GM12878 (cell line): ENCODE measurements around the gene TRAP1. TPM values are rescaled to one million over a fixed set of nuclear protein-coding genes. Genes with fewer than 3 reads are reported as not detected.

Experiments
- ATAC-seq: fragments of 200-7000 bp; cut with Tn5 transposase; 3 replicates; pipeline ENCODE4 v1.9.1; 2020; ENCODE audit warnings: mild to moderate bottlenecking, moderate library complexity
- BruUV-seq: library from RNA; stranded (reverse); fragments of 400-500 nt; replicated peaks from 2 replicates; lab custom pipeline; 2021; lab: Mats Ljungman, UMichigan
- CTCF ChIA-PET: fragments of 300-600 bp; sonication (Branson Sonifier 250); formaldehyde crosslinking; extraction: SDS; loops from one replicate; lab custom pipeline; 2021; ENCODE audit warnings: inconsistent platforms; lab: Yijun Ruan, JAX
- POLR2A ChIA-PET: fragments of 350-600 bp; formaldehyde crosslinking; extraction: SDS; loops from one replicate; lab custom pipeline; 2021; ENCODE audit warnings: inconsistent platforms; lab: Charles Lee
- RAD21 ChIA-PET: fragments of 300-600 bp; sonication (Branson Sonifier 250); formaldehyde crosslinking; loops from one replicate; lab custom pipeline; 2023; ENCODE audit warnings: antibody characterized with exemption; ENCODE audit not compliant: unreplicated experiment; lab: Charles Lee
- SMC1A ChIA-PET: fragments of 300-600 bp; sonication (Branson Sonifier 250); formaldehyde crosslinking; loops from one replicate; lab custom pipeline; 2023; ENCODE audit not compliant: unreplicated experiment, uncharacterized antibody; lab: Charles Lee
- DNase-seq: peaks from one replicate; pipeline ENCODE4 v3.0.0-alpha.2; 2011; ENCODE audit warnings: low read depth, low spot score
- FAIRE-seq: peaks from 3 replicates; lab custom pipeline; 2011; peaks lifted over from hg19 to GRCh38; lab: Jason Lieb, UNC
- H2AFZ ChIP-seq: 2 replicates; pipeline ENCODE4 v1.6.0; 2011; ENCODE audit warnings: low read depth, low read length, control low read depth; ENCODE audit not compliant: control insufficient read depth
- H3K27ac ChIP-seq: 2 replicates; pipeline ENCODE4 v1.5.1; 2011; ENCODE audit warnings: control low read depth; ENCODE audit not compliant: control insufficient read depth, insufficient read depth
- H3K27me3 ChIP-seq, 2 experiments: replicated peaks in 1 of 2; 2 replicates each; pipeline versions ENCODE4 v1.6.0 to v1.6.1; 2011; ENCODE audit warnings: low read length in 1 of 2; ENCODE audit not compliant: control insufficient read depth in 2 of 2, insufficient read depth in 2 of 2
- H3K36me3 ChIP-seq, 2 experiments: 2 replicates each; pipeline ENCODE4 v1.5.1; 2011; ENCODE audit warnings: low read length in 1 of 2; ENCODE audit not compliant: control insufficient read depth in 2 of 2, insufficient read depth in 2 of 2
- H3K4me1 ChIP-seq: 2 replicates; pipeline ENCODE4 v1.6.1; 2011; ENCODE audit warnings: mild to moderate bottlenecking, low read length, moderate library complexity, mixed read lengths; ENCODE audit not compliant: control insufficient read depth, insufficient read depth
- H3K4me2 ChIP-seq: 2 replicates; pipeline ENCODE4 v1.6.0; 2011; ENCODE audit warnings: control low read depth; ENCODE audit not compliant: control insufficient read depth, insufficient read depth
- H3K4me3 ChIP-seq: fragments of 200-600 bp; sonication (generic); 2 replicates; pipeline ENCODE4 v1.5.1; 2016
- H3K79me2 ChIP-seq: 2 replicates; pipeline ENCODE4 v1.6.0; 2011; ENCODE audit warnings: low read length; ENCODE audit not compliant: control insufficient read depth, insufficient read depth
- H3K9ac ChIP-seq: 2 replicates; pipeline ENCODE4 v1.8.0; 2011; ENCODE audit warnings: low read length, control low read depth, mixed read lengths; ENCODE audit not compliant: control insufficient read depth, insufficient read depth
- H3K9me3 ChIP-seq: replicated peaks from 3 replicates; pipeline ENCODE4 v1.5.1; 2011; ENCODE audit warnings: mild to moderate bottlenecking, low read length; ENCODE audit not compliant: control insufficient read depth, insufficient read depth
- H4K20me1 ChIP-seq: 2 replicates; pipeline ENCODE4 v1.6.0; 2011; ENCODE audit not compliant: control insufficient read depth, insufficient read depth
- HCFC1 ChIP-seq: fragments of 150-350 bp; IDR thresholded peaks from 2 replicates; pipeline ENCODE4 v1.6.1; 2014; ENCODE audit warnings: low read length
- IKZF1 ChIP-seq: fragments of 450-650 bp; conservative IDR thresholded peaks from 2 replicates; pipeline ENCODE4 v1.6.1; 2017; ENCODE audit warnings: antibody characterized with exemption, mild to moderate bottlenecking
- MXI1 ChIP-seq: fragments of 150-350 bp; IDR thresholded peaks from 2 replicates; pipeline ENCODE4 v1.6.1; 2011; ENCODE audit warnings: low read depth, mild to moderate bottlenecking, inconsistent platforms, low read length, improper control_type of control experiment
- RAD21 ChIP-seq: IDR thresholded peaks from 2 replicates; pipeline ENCODE4 v1.6.1; 2011; ENCODE audit warnings: mild to moderate bottlenecking, low read depth, low read length, moderate library complexity; ENCODE audit not compliant: insufficient read depth
- SIN3A ChIP-seq: IDR thresholded peaks from 2 replicates; pipeline ENCODE4 v1.6.1; 2012; ENCODE audit warnings: low read depth, low read length, improper control_type of control experiment
- ZNF217 ChIP-seq: fragments of 450-650 bp; IDR thresholded peaks from 2 replicates; pipeline ENCODE4 v1.6.1; 2017; ENCODE audit warnings: antibody characterized with exemption, mild to moderate bottlenecking
- WGBS: methylation state at CpG from one replicate; pipeline ENCODE4 v1.1.6; 2016; ENCODE audit warnings: low lambda C conversion rate; ENCODE audit not compliant: insufficient replicate concordance, insufficient coverage; ENCODE audit errors: missing lambda C conversion rate; 5-methylcytosine and 5-hydroxymethylcytosine counted together
- in situ Hi-C: fragments of 300-500 bp; cut with MboI; formaldehyde crosslinking; loops from 9 replicates; pipeline ENCODE4 v1.14.3; 2018; ENCODE audit warnings: mixed read lengths
- intact Hi-C: fragments of 100-400 bp; cut with micrococcal nuclease; formaldehyde crosslinking; loops from one replicate; pipeline ENCODE4 v1.14.2; 2022; ENCODE audit not compliant: unreplicated experiment
- polyA plus RNA-seq, 11 experiments: library from polyadenylated mRNA; depleted of rRNA in 4 of 11; unstranded in 6 of 11; stranded (reverse) in 5 of 11; fragments of >200 nt; fragmentation: Nextera tagmentation in 4 of 11; fragmentation: Illumina TruSeq in 1 of 11; extraction: Ambion mirVana in 4 of 11; extraction: Trizol in 1 of 11; gene quantifications; 1 replicate in 1 of 11; 2 replicates in 10 of 11; pipeline versions ENCODE4 v1.2.1 to v1.2.3, GENCODE V29; 2011 to 2016; ENCODE audit warnings: inconsistent platforms in 2 of 11, missing spikeins in 2 of 11, low read depth in 1 of 11
- total RNA-seq, 4 experiments: library from RNA; depleted of rRNA in 3 of 4; stranded (reverse); fragments of >200 nt in 3 of 4; fragmentation: Illumina TruSeq in 1 of 4; extraction: Trizol in 1 of 4; gene quantifications; 2 replicates each; pipeline versions ENCODE4 v1.2.1 to v1.2.3, GENCODE V29; 2013 to 2021
- TF ChIP-seq, protein P1 (sequence below): fragments of 450-650 bp; IDR thresholded peaks from 2 replicates; pipeline ENCODE4 v1.6.1; 2017; ENCODE audit warnings: mild to moderate bottlenecking, moderate library complexity
- TF ChIP-seq, protein P2 (sequence below): fragments of 450-650 bp; IDR thresholded peaks from 2 replicates; pipeline ENCODE4 v1.6.1; 2016; ENCODE audit warnings: mild to moderate bottlenecking, moderate library complexity, borderline replicate concordance

Gene TRAP1
- total and polyA plus RNA-seq, 10 of the 15 experiments (the other 5 are each of a cell fraction or from before 2014, with no cell fraction given) = 16.3 to 442 (median 241) TPM

GRCh38 chr16:3729161-3730112, 12.1 kb upstream of the TRAP1 start (continued):
- TF ChIP-seq, protein P1, sequence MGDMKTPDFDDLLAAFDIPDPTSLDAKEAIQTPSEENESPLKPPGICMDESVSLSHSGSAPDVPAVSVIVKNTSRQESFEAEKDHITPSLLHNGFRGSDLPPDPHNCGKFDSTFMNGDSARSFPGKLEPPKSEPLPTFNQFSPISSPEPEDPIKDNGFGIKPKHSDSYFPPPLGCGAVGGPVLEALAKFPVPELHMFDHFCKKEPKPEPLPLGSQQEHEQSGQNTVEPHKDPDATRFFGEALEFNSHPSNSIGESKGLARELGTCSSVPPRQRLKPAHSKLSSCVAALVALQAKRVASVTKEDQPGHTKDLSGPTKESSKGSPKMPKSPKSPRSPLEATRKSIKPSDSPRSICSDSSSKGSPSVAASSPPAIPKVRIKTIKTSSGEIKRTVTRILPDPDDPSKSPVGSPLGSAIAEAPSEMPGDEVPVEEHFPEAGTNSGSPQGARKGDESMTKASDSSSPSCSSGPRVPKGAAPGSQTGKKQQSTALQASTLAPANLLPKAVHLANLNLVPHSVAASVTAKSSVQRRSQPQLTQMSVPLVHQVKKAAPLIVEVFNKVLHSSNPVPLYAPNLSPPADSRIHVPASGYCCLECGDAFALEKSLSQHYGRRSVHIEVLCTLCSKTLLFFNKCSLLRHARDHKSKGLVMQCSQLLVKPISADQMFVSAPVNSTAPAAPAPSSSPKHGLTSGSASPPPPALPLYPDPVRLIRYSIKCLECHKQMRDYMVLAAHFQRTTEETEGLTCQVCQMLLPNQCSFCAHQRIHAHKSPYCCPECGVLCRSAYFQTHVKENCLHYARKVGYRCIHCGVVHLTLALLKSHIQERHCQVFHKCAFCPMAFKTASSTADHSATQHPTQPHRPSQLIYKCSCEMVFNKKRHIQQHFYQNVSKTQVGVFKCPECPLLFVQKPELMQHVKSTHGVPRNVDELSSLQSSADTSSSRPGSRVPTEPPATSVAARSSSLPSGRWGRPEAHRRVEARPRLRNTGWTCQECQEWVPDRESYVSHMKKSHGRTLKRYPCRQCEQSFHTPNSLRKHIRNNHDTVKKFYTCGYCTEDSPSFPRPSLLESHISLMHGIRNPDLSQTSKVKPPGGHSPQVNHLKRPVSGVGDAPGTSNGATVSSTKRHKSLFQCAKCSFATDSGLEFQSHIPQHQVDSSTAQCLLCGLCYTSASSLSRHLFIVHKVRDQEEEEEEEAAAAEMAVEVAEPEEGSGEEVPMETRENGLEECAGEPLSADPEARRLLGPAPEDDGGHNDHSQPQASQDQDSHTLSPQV = no peak
- TF ChIP-seq RAD21 = no peak
- TF ChIP-seq SIN3A = no peak
- no peak for TF ChIP-seq MXI1
- TF ChIP-seq, all 136 proteins: peak for 0

DNA sequence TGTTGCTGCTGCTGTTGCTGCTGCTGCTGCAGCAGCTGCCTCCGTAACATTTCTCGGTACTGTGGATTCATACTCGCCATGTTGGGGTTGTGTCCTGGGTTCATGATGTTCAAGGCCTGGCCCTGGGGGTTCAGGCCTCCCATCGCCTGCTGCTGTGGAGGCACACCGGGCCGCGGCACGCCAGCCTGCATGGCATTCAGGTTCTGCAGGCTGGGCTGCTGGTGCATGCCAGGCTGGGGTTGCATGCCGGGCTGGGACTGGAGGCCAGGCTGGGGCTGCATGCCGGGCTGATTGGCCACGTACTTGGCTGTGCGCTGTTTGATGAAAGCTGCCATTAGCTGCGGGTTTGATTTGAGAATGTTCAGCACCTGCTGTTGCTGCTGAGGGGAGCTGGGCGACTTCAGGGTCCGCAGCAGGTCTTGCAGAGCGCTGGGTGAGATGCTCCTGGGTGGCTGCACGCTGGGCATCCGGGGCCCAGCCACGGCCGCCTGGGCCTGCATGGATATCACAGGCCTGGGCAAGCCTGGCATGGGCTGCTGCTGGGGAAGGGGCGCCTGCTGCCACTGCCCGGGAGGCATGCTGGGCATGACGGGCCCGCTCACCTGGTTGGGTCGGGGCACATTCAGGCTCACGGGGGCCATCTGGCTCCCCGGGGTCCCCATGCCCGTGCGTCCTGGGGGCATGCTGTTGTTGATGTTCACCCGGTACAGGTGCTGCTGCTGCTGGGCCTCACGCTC, 11.3 kb upstream of the TRAP1 start:
- 98% methylated on average over 30 of the region's 31 CpGs for WGBS
- ATAC-seq (no peak), FAIRE-seq (no peak), DNase-seq (no peak)
- Histone ChIP-seq H3K27ac (no peak overlapping the region), H3K79me2 (no peaks in the 10 kb centered on the region), H3K4me3 (no peak overlapping the region), H3K4me1 (no peaks in the 10 kb centered on the region), H3K27me3 (no peaks in the 10 kb centered on the region), H2AFZ (no peak overlapping the region), H3K9me3 (no peaks in the 10 kb centered on the region), H3K36me3 (peaks cover 8 to 39% of the 10 kb centered on the region in 2 experiments), H3K9ac (no peak overlapping the region), H3K4me2 (no peak overlapping the region), H4K20me1 (no peaks in the 10 kb centered on the region)
- RAD21 ChIA-PET = no interaction called here
- in situ Hi-C loops (no loop called here), intact Hi-C loops (no loop called here)
- CTCF ChIA-PET = no interaction called here
- POLR2A ChIA-PET = no interaction called here
- SMC1A ChIA-PET = no interaction called here
- no TSS peak for BruUV-seq
- TF ChIP-seq IKZF1 (no peak), ZNF217 (no peak), HCFC1 (no peak)
- TF ChIP-seq, protein P2, sequence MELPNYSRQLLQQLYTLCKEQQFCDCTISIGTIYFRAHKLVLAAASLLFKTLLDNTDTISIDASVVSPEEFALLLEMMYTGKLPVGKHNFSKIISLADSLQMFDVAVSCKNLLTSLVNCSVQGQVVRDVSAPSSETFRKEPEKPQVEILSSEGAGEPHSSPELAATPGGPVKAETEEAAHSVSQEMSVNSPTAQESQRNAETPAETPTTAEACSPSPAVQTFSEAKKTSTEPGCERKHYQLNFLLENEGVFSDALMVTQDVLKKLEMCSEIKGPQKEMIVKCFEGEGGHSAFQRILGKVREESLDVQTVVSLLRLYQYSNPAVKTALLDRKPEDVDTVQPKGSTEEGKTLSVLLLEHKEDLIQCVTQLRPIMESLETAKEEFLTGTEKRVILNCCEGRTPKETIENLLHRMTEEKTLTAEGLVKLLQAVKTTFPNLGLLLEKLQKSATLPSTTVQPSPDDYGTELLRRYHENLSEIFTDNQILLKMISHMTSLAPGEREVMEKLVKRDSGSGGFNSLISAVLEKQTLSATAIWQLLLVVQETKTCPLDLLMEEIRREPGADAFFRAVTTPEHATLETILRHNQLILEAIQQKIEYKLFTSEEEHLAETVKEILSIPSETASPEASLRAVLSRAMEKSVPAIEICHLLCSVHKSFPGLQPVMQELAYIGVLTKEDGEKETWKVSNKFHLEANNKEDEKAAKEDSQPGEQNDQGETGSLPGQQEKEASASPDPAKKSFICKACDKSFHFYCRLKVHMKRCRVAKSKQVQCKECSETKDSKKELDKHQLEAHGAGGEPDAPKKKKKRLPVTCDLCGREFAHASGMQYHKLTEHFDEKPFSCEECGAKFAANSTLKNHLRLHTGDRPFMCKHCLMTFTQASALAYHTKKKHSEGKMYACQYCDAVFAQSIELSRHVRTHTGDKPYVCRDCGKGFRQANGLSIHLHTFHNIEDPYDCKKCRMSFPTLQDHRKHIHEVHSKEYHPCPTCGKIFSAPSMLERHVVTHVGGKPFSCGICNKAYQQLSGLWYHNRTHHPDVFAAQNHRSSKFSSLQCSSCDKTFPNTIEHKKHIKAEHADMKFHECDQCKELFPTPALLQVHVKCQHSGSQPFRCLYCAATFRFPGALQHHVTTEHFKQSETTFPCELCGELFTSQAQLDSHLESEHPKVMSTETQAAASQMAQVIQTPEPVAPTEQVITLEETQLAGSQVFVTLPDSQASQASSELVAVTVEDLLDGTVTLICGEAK = no peak
